ENCODE results near the gene PDGFRB.

GRCh38 chr5:150196986-150197385 lies 41.3 kb upstream of the PDGFRB start:
- TF ChIP-seq POLR2A (IDR thresholded peaks at IDR 0.05; ENCODE audit: low read depth, low read length) (no peak), BACH1 (IDR thresholded peaks at IDR 0.05; ENCODE audit: borderline replicate concordance) (no peak), TAF1 (IDR thresholded peaks at IDR 0.05; ENCODE audit: borderline replicate concordance, low read depth, low read length) (no peak), ZBTB33 (IDR thresholded peaks at IDR 0.05) (no peak), CTCF (IDR thresholded peaks at IDR 0.05 in 2 of 3, conservative IDR thresholded peaks at IDR 0.05 in 1 of 3; ENCODE audit: control insufficient read depth in 2 of 3, extremely low read depth in 1 of 3, insufficient read depth in 1 of 3, low read depth in 3 of 3, low read length in 3 of 3) (no peak), ASH2L (IDR thresholded peaks at IDR 0.05; ENCODE audit: borderline replicate concordance, low read depth) (no peak)
